Effector CD4-positive, alpha-beta T cell (primary cell): ENCODE results near the gene ST3GAL6. TPM values are rescaled to one million over a fixed set of nuclear protein-coding genes. Genes with fewer than 3 reads are reported as not detected.

Experiments
- DNase-seq: peaks from one replicate; pipeline ENCODE4 v3.0.0-alpha.2; 2020
- total RNA-seq: gene quantifications from one replicate; lab custom pipeline; 2026; lab: John Stamatoyannopoulos, UW

Gene ST3GAL6, protein sequence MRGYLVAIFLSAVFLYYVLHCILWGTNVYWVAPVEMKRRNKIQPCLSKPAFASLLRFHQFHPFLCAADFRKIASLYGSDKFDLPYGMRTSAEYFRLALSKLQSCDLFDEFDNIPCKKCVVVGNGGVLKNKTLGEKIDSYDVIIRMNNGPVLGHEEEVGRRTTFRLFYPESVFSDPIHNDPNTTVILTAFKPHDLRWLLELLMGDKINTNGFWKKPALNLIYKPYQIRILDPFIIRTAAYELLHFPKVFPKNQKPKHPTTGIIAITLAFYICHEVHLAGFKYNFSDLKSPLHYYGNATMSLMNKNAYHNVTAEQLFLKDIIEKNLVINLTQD
- not detected for total RNA-seq

DNA sequence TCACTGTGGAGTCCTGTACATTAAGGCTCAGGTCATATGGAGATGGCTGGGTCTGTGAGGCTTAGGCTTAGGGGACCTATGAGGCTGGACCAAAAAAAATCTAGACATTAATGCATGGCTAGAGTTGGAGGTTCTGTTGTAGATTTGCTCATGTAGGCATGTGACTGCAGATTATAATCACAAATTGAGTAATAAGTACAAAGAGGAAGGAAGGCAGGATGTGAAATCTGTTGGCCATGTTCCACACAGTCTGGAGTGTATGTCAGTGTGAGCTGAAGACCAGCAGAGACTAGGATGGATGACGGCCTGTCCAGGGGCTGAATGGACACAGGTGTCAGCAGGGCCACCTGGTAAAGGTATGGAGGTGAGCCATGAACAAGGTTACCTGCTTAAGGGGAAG is at the start of gene ST3GAL6:
TSS of gene ST3GAL6 (plus strand) at position 265 of the 400 bp plus-strand sequence. CDS start 5,101 bp downstream, outside the sequence.
- DNase-seq, result no peak

DNA sequence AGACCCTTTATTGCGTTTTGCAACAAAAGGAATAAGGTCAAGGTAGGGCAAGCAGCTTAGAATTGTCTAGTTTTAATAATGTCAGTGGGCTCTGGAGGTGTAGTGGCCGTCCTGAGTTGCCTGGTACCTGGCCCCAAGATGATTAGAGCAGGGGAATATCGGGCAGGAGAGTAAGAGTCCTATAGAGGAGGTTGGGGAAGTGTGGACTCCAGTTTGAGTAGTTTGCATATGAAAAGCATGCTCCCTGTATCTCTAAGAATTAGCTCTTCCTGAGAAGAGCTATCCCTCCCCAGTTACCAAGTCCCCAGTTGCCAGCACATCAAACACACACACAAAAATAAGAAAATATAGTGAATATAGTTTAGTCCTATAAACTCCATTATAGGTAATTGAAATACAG is 49.2 kb upstream of the ST3GAL6 start:
- DNase-seq, result no peak

DNA sequence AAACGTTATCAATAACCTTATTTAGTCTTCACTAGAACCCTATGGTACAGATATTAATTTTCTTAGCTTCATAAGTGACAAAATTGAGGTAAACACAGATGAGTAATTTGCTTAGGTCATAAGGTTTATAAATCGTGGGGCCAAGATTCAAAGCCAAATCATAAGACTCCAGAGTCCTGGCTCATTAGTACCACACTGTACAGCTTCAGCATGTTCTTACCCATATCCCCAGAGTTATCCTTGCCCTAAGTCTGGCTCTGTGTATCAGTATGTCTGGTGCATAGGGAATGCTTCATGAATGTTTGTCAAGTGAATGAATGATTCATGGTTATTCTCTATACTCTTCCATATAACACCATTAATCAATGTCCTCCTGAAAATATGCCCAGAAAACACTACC is 45.6 kb upstream of the ST3GAL6 start:
- DNase-seq, result no peak

DNA sequence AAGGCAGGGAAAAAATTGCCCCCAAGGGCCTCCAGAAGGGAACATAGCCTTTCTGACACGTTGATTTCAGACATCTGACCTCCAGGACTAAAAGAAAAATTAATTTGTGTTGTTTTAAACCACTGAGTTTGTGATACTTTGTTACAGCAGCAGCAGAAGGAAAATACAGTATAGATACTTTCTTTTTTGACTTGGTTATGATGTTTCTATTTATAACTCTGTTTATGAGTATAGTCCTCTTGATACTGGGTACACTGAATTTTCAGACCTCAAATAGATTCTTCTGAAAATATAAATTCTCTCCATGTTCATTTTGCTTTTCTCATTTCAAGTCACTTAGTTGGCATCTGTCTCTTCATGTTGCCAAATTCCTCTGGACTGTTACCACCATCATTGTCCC is 44.4 kb upstream of the ST3GAL6 start:
- no peak for DNase-seq

DNA sequence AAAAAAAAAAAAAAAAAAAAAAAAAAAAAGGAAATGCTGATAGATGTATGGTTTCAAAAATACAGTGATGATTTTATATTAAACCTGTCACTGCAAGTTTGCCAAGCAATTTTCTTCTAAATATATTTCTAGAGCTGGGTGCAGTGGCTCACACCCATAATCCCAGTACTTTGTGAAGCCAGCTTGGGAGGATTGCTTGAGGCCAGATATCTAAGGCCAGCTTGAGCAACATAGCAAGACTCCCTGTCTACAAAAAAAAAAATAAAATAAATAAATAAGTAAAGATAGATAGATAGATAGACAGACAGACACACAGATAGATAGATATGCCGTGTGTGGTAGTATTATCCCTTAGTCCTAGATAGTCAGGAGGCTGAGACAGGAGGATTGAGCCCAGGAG is 41.4 kb upstream of the ST3GAL6 start:
- no peak for DNase-seq

DNA sequence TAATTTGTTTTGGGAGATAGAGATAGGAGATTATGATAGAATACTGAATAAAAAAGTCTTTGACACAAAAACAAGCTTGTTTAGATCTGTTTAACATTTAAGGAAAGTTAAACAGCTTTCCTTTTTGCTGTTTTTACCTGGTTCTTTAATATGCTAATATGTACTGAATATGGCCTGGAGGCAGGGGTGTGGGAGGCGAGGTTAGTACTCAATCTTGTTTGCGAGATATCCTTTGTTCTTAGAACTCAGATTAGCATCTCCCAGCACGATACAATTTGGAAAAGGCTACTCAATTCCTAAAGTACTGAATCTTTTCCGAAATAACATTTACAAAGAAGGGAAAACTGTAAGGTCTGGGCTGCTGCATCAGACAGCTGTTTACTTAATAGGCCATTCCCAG is 40.8 kb upstream of the ST3GAL6 start:
- DNase-seq, result no peak

DNA sequence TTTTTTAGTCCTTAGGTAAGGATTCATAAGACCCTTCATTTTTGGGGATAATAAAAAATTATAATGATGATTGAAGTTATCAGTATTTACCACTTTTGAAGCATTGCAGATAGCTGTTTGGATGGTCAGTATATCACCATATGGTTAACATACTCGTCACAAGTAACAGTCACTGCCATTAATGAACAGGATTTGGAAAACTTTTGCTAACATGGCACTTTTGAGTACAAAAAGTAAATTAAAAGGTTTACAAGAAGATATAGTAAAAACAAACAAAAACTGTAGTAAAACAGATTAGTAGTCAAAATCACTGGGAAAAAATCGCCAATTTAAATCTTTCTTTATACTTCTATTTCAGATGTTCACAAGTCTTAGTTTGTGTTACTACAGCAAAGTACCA is 37.8 kb upstream of the ST3GAL6 start:
- no peak for DNase-seq

DNA sequence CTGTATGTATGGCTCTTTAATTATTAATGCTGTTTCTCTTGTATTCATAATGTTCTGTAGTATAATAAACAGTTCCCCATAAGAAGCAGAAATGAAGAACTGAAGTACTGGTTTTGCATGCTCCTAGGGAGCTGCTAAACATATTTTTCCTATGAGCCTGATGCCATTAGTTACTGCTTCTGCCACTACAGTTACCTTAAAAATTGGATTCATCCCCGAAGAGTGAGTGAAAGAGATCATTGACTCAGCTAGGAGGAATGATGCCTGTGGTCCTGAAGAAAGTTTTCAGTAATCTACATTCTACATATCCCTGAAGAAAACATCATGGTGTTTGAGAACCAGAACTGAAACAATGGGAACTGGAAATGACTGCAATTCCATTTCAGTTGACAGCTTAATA is 37.1 kb upstream of the ST3GAL6 start:
- no peak for DNase-seq

DNA sequence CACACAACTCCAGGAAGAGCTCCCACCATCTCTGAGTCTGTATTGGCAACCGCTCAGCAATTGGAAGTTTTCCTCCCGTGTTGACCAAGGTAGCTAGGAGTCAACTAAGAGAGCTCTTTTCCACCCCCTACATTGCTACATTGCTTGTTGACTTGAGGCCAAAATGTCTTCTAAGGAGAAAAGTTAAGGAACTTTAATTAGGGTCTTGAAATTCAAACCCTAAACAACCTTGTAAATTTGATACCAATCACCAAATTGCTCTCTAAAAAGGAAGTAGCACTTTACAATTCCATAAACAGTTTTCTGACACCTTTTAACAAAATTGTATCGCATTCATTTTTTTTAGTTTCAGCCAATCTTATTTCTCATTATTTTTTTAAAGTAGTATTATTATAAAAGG is 35.5 kb upstream of the ST3GAL6 start:
- no peak for DNase-seq

DNA sequence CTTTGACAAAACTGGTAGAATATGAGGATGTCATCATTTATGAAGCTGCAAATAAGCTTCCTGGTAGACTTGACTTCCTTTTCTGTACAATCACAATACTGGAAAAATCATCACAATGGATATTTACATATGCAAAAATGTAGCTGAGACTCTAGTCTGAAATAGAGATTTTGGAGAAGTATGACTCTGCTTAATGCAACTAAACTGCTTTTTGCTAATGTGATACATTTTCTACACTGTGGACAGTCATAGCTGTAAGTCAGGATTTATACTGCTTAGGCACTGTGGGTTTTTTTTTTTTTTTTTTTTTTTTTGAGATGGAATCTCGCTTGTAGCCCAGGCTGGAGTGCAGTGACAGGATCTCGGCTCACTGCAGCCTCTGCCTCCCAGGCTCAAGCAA is 34.5 kb upstream of the ST3GAL6 start:
- no peak for DNase-seq

DNA sequence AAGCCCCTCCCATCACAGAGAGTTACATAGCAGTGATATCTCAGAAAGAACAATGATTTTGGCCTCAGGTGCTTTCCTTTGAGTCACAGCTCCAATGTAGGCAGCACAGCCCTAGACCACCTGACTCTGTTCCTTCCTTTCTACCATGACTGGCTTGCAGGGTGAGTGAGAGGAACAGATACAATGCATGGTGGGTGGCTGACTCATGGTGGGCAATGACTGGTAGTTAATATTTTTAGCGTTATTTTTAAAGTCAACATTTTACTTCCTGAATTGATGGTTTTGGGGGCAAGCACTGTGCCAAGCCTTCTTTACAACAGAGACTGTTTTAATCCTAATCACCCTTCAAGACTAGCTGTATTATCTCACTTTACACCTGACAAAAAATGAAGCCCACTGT is 32.8 kb upstream of the ST3GAL6 start:
- no peak for DNase-seq

DNA sequence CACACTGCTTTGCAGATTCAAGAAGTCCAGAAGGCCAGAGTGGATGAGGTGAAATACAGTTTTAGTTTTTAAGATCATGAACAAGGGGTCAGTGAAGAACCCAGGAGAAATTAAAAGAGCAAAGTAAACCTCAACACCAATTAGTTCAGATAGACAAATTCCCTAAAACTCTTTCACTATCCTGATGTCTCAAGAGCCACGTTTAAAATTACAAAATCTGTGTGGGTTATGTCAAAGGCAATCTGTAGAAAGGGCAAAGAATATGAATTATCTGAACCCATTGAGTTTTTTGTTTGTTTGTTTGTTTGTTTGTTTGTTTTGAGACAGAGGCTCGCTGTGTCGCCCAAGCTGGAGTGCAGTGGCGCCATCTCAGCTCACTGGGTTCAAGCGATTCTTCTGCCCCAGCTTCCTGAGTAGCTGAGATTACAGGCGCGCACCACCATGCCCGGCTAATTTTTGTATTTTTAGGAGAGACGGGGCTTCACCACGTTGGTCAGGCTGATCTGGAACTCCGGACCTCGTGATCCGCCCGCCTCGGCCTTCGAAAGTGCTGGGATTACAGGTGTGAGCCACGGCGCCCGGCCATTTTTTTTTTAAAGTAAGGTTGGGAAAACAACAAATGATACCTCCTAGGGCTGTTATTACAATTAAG is 32.1 kb upstream of the ST3GAL6 start:
- DNase-seq, result no peak

DNA sequence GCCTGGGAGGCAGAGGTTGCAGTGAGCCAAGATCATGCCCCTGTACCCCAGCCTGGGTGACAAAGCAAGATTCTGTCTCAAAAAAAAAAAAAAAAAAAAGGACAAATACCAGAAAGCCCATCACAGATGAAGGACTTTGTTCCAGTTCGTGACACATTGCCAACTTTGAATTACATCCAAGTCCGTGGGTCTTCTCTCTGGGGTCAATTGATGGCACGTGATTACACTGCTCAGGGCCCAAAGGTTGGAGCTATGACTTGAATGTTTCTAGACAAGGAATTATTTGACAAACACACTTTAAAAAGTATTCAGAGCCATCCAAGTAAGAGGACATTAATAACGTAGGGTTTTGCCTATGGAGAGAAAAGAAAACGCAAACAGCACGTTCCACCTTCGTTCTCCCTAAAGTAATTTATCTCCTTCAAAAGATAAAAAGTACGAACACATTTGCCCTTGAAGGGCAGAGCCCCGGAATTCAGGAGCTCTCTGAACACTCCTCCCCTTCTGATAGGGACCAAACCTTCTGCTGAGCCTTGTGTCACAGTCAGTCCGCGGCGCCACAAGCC is 31.3 kb upstream of the ST3GAL6 start:
- DNase-seq, result no peak

DNA sequence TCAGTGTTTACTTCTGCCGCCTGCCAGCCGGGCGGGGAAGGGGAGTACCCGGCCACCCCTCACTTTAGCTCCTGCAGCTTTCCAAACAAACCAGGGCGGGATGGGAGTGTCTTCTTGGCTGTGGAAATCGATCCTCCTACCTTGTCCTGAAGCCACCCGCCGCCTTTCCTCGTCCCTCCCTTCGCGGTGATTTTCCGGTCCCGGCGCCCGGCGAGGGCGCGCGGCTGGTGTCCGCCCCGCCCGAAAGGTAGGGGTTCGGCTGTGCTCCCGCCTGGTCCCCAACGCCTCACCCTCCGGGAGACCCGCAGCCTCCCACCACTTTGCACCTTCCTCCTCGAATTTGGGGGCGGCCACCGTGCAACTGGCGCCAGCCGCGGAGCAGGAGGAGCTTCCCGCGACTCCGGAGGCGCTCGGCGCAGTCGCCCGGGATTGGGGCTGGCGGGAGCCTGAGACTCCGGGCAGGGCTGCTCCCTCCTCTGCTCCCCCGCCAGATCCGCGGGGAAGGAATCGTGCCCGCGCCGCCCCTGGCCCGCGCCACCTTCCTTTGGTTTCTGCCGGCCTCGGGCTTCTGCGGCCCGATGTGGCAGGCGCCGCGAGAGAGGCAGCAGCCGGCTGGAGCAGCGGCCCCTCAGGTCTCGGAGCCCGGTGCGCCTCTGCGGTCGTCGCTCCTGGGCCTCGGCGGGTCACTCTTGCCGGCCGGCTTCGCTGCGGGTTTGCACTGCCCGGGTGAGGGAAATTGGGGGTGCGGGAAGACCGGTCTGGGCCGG is 30.7 kb upstream of the ST3GAL6 start:
- DNase-seq, result no peak

DNA sequence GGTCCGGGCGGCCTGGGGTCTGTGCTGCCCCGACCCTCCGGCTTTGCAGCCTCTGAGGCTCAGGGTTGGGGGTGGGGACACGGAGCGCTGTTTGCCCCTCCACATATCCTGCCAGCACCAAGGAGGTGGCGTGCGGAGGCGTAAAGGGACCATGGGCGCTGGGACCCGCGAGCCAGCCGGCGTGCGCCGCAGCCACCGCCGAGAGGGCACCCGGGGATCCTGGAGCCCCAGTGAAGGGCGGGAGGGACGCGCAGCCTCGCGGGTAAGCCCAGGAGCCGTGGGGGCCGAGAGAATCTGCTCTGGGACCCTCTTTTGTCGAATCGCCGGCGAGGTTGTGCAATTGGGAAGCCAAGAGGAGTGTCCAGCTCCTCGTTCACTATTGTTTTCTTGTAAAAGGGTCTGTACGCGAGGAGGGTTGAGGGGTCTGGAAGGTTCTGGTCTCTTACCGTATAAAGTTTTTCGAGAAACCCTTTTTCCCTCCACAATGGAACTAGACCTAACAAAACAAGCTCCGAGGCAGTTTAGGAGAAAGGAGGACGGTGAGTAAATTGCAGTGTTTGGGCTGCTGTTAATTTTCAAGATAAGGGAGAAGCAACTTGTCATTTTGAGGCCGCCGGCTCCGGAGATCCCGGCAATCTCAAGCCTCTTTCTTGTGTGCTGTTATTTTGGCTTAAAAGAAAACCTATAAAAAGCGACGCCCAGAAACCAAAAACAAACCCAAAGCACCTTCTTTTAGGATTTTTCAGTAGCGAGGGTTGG is 29.9 kb upstream of the ST3GAL6 start:
- no peak for DNase-seq

DNA sequence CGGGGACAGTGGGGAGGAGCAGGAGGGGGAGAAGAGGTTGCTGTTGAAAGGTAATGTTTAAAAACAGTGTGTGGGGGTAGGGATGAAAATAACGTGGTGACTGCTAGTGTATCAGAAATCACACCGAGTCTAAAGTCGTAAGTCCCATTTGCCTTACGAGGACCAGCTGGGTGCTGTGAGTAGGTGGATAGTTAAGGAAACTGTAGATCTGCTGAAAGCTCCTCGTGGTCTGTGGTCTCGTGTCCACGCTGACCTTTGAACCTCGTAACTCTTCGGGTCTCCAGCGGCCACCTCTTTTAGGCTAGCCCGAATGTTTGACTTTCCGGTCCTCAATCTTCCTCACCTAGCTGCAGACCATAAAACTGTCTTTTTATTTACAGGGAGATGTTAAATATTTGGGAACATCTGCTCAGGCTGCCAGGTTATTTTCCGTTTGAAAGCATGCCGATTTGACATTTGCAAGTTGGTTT is 29.3 kb upstream of the ST3GAL6 start:
- DNase-seq, result no peak

DNA sequence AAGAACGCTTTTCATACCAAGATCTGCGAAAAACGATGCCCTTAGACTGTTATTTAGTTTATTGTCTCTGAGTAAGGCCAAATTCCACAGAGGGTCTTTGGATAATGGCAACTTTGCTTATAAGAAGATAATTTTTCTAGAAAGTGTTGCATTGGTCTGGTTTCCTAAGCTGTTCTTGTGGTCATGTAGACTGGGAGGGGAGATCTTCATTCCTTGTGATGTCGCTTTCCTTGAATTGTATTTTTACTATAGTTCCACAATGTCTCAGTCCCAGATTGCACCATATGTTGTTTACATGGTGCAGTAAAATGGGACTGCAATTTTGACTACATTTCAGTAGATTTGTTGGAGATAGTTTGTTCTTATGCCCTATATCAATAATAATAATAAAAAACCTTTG is 28.8 kb upstream of the ST3GAL6 start:
- DNase-seq, result no peak

DNA sequence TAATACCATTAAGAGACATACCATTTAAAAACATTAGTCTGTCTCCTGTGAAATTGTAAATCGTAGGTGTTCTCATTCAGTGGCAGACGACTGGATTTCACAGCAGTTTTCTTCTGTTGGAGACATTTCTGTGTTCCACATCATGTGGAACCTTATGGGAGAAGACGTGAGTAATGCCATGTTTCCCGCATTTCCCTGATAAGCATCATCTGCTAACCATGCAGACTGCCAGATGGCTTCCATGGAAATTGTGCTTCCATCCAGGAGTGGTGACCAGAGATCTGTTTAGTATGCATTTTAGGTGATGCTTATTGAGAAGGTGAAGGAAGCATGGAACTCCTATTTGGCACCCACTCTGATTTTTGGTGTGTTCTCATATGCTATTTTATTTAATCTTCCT is 28.4 kb upstream of the ST3GAL6 start:
- no peak for DNase-seq

DNA sequence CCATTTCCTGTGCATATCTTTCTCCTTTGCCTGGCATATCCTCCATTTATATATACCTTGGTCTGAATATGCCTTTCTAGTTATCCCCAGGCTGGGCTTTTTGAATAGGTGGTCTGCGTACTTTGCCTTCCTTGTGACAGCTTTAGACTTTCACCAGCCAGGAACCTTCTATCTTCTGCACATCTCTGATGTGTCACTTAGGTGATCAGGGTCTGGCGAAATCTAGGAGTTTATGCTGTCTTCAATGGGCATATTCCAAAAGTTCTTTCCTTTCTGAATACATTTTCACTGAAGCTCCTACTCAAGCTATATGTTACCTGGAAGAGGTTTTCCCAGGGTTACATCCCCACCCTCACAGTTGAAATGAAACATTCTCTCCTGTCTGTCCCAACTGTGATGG is 27.8 kb upstream of the ST3GAL6 start:
- DNase-seq, result no peak

DNA sequence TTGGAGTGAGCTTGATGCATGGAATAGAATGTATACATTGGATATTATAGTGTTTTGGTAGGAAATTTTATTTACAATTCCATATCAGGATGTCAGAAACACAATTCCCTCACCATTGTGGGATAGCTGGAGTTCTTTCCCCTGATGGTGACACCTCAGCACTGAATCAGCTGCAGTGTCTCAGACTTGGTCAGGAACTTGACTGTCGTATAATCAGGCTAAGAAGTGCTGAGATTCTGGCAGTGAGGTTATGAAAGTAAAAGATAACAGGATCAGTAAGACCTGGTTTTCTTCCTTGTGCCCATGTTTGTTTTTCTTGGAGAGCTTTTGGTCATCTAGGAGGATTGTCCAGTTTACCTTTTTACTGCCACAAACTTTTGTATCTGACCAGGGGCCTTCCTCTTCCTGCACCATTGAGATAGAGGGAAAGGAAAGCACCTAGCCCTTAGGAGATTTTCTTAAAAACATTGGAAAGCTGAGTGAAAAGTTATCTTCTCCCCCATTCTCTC is 27.3 kb upstream of the ST3GAL6 start:
- no peak for DNase-seq

DNA sequence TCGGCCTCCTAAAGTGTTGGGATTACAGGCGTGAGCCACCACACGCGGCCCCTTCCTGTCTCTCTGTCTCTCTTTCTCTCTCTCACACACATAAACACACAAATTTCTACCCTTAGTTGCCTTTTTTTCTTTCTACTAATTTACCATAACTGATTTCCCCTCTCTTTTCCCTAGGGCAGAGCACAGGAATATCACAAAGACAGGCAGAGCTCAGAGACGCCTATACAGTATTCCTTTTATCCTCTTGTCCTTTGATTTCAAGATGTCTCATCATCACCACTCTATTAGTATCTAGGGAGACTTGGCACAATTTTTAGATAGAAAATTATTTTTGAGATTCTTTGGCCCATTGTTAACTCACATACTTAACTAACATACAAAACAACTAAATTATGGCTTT is 25.8 kb upstream of the ST3GAL6 start:
- DNase-seq, result no peak

DNA sequence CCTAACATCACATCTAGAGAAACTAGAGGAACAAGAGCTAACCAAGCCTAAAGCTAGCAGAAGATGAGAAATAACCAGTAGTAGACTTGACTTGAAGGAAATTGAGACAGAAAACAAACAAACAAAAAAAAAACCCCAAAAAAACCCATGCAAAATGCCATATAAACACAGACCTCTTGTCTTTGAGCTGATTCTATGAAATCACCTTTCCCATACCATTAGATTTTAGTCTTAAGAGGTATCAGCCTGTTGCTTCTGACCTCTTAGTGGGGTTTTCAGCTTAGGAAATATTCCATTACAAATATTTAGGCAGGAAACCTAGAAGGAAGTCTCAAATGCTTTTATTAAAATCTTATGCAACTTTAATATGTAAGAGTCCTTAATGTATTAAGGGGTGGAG is 23.9 kb upstream of the ST3GAL6 start:
- no peak for DNase-seq

DNA sequence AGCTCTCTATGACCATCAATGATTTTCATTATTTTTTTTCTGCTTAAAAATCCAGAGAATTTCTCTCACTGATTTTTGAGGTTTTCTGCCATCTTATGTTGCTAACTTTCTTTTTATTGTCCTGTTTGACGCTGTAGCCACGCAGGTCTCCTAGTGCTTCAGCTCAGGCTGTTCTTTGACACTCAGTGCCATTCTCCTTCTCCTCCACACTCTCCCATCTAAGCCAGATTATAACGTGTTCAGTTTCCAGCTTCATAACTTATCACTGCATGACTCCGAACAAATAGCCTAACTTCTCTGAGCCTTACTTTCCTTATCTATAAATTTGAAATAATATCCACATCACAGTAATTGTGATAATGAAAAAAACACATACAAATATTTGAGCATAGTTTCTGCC is 22.8 kb upstream of the ST3GAL6 start:
- DNase-seq, result no peak
